MM.1S (cell line): Measurements from ENCODE around the gene SNU13.

Experiments
- DNase-seq: peaks from one replicate; pipeline ENCODE4 v3.0.0-alpha.2; 2015
- H2AFZ ChIP-seq: fragments of 300-600 bp; sonication (generic); 2 replicates; pipeline ENCODE4 v1.6.0; 2016; ENCODE audit warnings: antibody characterized with exemption, low read length
- H3F3A ChIP-seq: fragments of 300-600 bp; sonication (generic); 2 replicates; pipeline ENCODE4 v1.6.1; 2016; ENCODE audit warnings: mild to moderate bottlenecking, antibody characterized with exemption, low read length, moderate library complexity, mixed read lengths; ENCODE audit not compliant: insufficient read depth
- H3K27ac ChIP-seq: fragments of 300-600 bp; sonication (generic); 2 replicates; pipeline ENCODE4 v1.5.1; 2016; ENCODE audit warnings: mild to moderate bottlenecking, low read length
- H3K27me3 ChIP-seq: fragments of 300-600 bp; sonication (generic); replicated peaks from 2 replicates; pipeline ENCODE4 v1.6.0; 2016; ENCODE audit warnings: low read length; ENCODE audit not compliant: insufficient read depth
- H3K36me3 ChIP-seq: fragments of 300-600 bp; sonication (generic); replicated peaks from 2 replicates; pipeline ENCODE4 v1.6.1; 2016; ENCODE audit warnings: mild to moderate bottlenecking, low read length, mixed read lengths; ENCODE audit not compliant: insufficient read depth
- H3K4me1 ChIP-seq: fragments of 300-600 bp; sonication (generic); 2 replicates; pipeline ENCODE4 v1.6.1; 2016; ENCODE audit warnings: low read length, mixed read lengths
- H3K4me2 ChIP-seq: fragments of 300-600 bp; sonication (generic); 2 replicates; pipeline ENCODE4 v1.6.0; 2016; ENCODE audit warnings: low read depth, low read length
- H3K4me3 ChIP-seq: fragments of 300-600 bp; sonication (generic); 2 replicates; pipeline ENCODE4 v1.5.1; 2016; ENCODE audit warnings: low read length, mixed read lengths
- H3K79me2 ChIP-seq: fragments of 300-600 bp; sonication (generic); 2 replicates; pipeline ENCODE4 v1.6.1; 2016; ENCODE audit warnings: mixed run types, low read length, mixed read lengths
- H3K9ac ChIP-seq: fragments of 300-600 bp; sonication (generic); 2 replicates; pipeline ENCODE4 v1.6.1; 2016; ENCODE audit warnings: low read length, mixed read lengths
- H3K9me2 ChIP-seq: fragments of 300-600 bp; sonication (generic); replicated peaks from 2 replicates; pipeline ENCODE4 v1.6.1; 2016; ENCODE audit warnings: mild to moderate bottlenecking, low read length, mixed read lengths; ENCODE audit not compliant: insufficient read depth
- H3K9me3 ChIP-seq: fragments of 300-600 bp; sonication (generic); replicated peaks from 2 replicates; pipeline ENCODE4 v1.6.1; 2016; ENCODE audit warnings: mild to moderate bottlenecking, low read length, mixed read lengths; ENCODE audit not compliant: insufficient read depth
- H4K20me1 ChIP-seq: fragments of 300-600 bp; sonication (generic); 2 replicates; pipeline ENCODE4 v1.6.1; 2016; ENCODE audit warnings: mild to moderate bottlenecking, low read length, moderate library complexity, mixed read lengths; ENCODE audit not compliant: insufficient read depth
- CTCF ChIP-seq: fragments of 300-600 bp; sonication (generic); IDR thresholded peaks from 2 replicates; pipeline ENCODE4 v1.5.1; 2016; ENCODE audit warnings: antibody characterized with exemption, low read length, mixed read lengths
- EZH2 ChIP-seq: fragments of 300-600 bp; sonication (generic); optimal IDR thresholded peaks from 2 replicates; pipeline ENCODE3; 2017; ENCODE audit warnings: low read depth, mild to moderate bottlenecking, antibody characterized with exemption, low read length, mixed read lengths
- EZH2phosphoT487 ChIP-seq: fragments of 300-600 bp; sonication (generic); IDR thresholded peaks from 2 replicates; pipeline ENCODE4 v1.6.1; 2018; ENCODE audit warnings: antibody characterized with exemption, low read length

Gene SNU13

GRCh38 chr22:41682033-41682807, 6.4 kb downstream of the SNU13 start:
- H3K27ac ChIP-seq = peak overlapping the region; percentile 69; the same call in 1 of the 2 replicates
- peak overlapping the region; percentile 65 for H3K9ac ChIP-seq
- H3K36me3 ChIP-seq = peaks cover 14% of the 10 kb centered on the region; the same call in 1 of the 2 replicates

GRCh38 chr22:41681616-41682015, 7.1 kb downstream of the SNU13 start:
- Histone ChIP-seq H3K36me3 (peaks cover 14% of the 10 kb centered on the region; the same call in 1 of the 2 replicates), H3K9ac (peak overlapping the region; percentile 65; the same call in 1 of the 2 replicates), H3K9me3 (no peaks in the 10 kb centered on the region), H3K79me2 (peaks cover 94% of the 10 kb centered on the region), H2AFZ (no peak overlapping the region), H3K4me3 (peak overlapping the region; percentile 60), H3F3A (peaks cover 7% of the 10 kb centered on the region; the same call in 1 of the 2 replicates), H3K27ac (no peak overlapping the region; the same call in 1 of the 2 replicates), H4K20me1 (peaks cover 18% of the 10 kb centered on the region), H3K27me3 (no peaks in the 10 kb centered on the region), H3K4me1 (no peaks in the 10 kb centered on the region), H3K9me2 (no peaks in the 10 kb centered on the region), H3K4me2 (peak overlapping the region; percentile 48; the same call in 1 of the 2 replicates)
- DNase-seq = no peak
- TF ChIP-seq EZH2phosphoT487 = no peak

More at GRCh38 chr22:41682033-41682807, 6.4 kb downstream of the SNU13 start:
- H3K4me3 ChIP-seq = peak overlapping the region; percentile 60
- H3K79me2 ChIP-seq = peaks cover 97% of the 10 kb centered on the region
- H3F3A ChIP-seq = peaks cover 7% of the 10 kb centered on the region; the same call in 1 of the 2 replicates
- H2AFZ ChIP-seq = no peak overlapping the region
- H4K20me1 ChIP-seq = peaks cover 18% of the 10 kb centered on the region
- H3K4me2 ChIP-seq = peak overlapping the region; percentile 48
- peak; percentile 73 for DNase-seq
- H3K4me1 ChIP-seq = 0 out of 2 replicates have a peak, but pooled peaks cover 3% of the 10 kb centered on the region
- H3K9me3 ChIP-seq = no peaks in the 10 kb centered on the region
- TF ChIP-seq EZH2phosphoT487 (no peak), CTCF (no peak), EZH2 (no peak)
- no peaks in the 10 kb centered on the region for H3K9me2 ChIP-seq
- H3K27me3 ChIP-seq = no peaks in the 10 kb centered on the region

GRCh38 chr22:41676134-41676533, 12.5 kb downstream of the SNU13 start:
- H3F3A ChIP-seq = peaks cover 2% of the 10 kb centered on the region; the same call in 1 of the 2 replicates
- H3K36me3 ChIP-seq = peaks cover 9% of the 10 kb centered on the region; the same call in 1 of the 2 replicates
- no peak overlapping the region for H2AFZ ChIP-seq
- no peak overlapping the region for H3K4me3 ChIP-seq
- peaks cover 7% of the 10 kb centered on the region; the same call in 1 of the 2 replicates for H4K20me1 ChIP-seq
- no peaks in the 10 kb centered on the region for H3K9me3 ChIP-seq
- H3K4me2 ChIP-seq = no peak overlapping the region
- peaks cover 75% of the 10 kb centered on the region for H3K79me2 ChIP-seq
- TF ChIP-seq EZH2 (no peak), EZH2phosphoT487 (no peak), CTCF (no peak)
- H3K4me1 ChIP-seq = no peaks in the 10 kb centered on the region
- no peak overlapping the region for H3K9ac ChIP-seq
- no peak overlapping the region for H3K27ac ChIP-seq
- no peak for DNase-seq
- no peaks in the 10 kb centered on the region for H3K9me2 ChIP-seq
- no peaks in the 10 kb centered on the region for H3K27me3 ChIP-seq
